DND-41 (cell line): ENCODE results near the gene CERS6.

ENCODE experiments used
- CTCF ChIP-seq: IDR thresholded peaks from 2 replicates; pipeline ENCODE4 v1.5.1; 2012; ENCODE audit warnings: borderline replicate concordance, low read length, moderate library complexity, mild to moderate bottlenecking; ENCODE audit not compliant: poor library complexity, severe bottlenecking; ENCODE audit errors: extremely low read depth
- EZH2 ChIP-seq: IDR thresholded peaks from 3 replicates; pipeline ENCODE4 v1.6.1; 2012; ENCODE audit warnings: borderline replicate concordance, low read depth, mild to moderate bottlenecking, moderate library complexity, low read length, inconsistent platforms; ENCODE audit not compliant: severe bottlenecking

GRCh38 chr2:168480825-168481585 is 24.9 kb downstream of the CERS6 start:
- TF ChIP-seq CTCF (no peak), EZH2 (no peak)
